ENCODE data around the gene PLEKHM3. TPM values are rescaled to one million over a fixed set of nuclear protein-coding genes. Genes with fewer than 3 reads are reported as not detected.

Gene PLEKHM3
- total RNA-seq, 3 donors from 2014 or later (not counting 1 experiment from before 2014, with no cell fraction given) = 21.7 to 27.7 (median 26.3) TPM

DNA sequence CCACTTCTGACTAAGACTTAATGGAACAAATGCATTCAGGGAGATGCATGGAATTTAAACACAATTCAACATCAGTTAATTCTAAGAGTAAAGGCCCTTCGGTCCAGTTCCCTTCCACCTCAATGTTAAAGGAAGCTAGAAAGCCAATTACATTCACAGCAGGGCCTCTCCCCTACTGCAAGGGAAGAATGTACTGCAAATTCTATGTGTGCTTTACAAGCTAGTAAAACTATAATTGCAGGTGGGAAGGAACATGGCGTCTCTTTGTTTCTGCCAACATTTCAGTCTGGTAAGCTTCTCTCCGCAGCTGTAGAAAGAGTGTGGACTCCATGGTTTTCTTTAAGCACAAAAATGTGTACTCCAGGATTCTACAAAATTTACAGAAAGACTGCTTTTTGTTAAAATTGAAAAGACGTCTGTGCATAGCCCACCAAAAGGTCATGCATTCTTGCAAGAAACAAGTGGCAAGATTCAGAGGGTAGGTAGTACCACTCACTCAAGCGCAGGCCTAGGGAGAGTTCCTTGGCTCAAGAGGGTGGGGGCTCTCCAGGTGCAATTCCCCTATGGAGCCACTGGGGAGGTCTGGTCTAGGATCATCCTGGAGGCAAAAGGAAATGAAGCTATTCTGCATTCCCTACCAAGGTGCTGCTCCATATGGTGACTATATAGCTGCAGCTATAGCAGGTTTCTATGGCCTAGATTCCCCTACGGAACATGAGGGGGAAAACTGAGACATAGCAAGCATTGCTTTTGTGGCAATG lies 128.6 kb downstream of the PLEKHM3 start:
- no peak for ATAC-seq
- Mint-ChIP-seq H3K4me3 (no peak overlapping the region), H3K9me3 (no peaks in the 10 kb centered on the region), H3K4me1 (peaks cover 0 to 8% of the 10 kb centered on the region in 2 donors), H3K27ac (no peak overlapping the region), H3K36me3 (no peaks in the 10 kb centered on the region), H3K27me3 (ENCODE audit: low read depth in 2 of 2) (no peaks in the 10 kb centered on the region)
- Histone ChIP-seq H3K4me3 (ENCODE audit: low read length) (no peak overlapping the region), H3K27me3 (ENCODE audit: control insufficient read depth, insufficient read depth, low read length) (no peaks in the 10 kb centered on the region), H3K27ac (ENCODE audit: low read length) (no peak overlapping the region), H3K4me1 (ENCODE audit: control insufficient read depth, insufficient read depth, low read length) (no peaks in the 10 kb centered on the region), H3K36me3 (ENCODE audit: control insufficient read depth, insufficient read depth, low read length) (no peaks in the 10 kb centered on the region), H3K9me3 (ENCODE audit: control insufficient read depth, insufficient read depth, low read length) (no peaks in the 10 kb centered on the region)
- intact Hi-C loops (cut with micrococcal nuclease) = no loop called here
- TF ChIP-seq, protein P1, sequence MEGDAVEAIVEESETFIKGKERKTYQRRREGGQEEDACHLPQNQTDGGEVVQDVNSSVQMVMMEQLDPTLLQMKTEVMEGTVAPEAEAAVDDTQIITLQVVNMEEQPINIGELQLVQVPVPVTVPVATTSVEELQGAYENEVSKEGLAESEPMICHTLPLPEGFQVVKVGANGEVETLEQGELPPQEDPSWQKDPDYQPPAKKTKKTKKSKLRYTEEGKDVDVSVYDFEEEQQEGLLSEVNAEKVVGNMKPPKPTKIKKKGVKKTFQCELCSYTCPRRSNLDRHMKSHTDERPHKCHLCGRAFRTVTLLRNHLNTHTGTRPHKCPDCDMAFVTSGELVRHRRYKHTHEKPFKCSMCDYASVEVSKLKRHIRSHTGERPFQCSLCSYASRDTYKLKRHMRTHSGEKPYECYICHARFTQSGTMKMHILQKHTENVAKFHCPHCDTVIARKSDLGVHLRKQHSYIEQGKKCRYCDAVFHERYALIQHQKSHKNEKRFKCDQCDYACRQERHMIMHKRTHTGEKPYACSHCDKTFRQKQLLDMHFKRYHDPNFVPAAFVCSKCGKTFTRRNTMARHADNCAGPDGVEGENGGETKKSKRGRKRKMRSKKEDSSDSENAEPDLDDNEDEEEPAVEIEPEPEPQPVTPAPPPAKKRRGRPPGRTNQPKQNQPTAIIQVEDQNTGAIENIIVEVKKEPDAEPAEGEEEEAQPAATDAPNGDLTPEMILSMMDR (IDR thresholded peaks at IDR 0.05) = no peak
- DNase-seq = no peak
- 94% methylated on average over 6 of the region's 6 CpGs for WGBS (ENCODE audit: insufficient coverage)

DNA sequence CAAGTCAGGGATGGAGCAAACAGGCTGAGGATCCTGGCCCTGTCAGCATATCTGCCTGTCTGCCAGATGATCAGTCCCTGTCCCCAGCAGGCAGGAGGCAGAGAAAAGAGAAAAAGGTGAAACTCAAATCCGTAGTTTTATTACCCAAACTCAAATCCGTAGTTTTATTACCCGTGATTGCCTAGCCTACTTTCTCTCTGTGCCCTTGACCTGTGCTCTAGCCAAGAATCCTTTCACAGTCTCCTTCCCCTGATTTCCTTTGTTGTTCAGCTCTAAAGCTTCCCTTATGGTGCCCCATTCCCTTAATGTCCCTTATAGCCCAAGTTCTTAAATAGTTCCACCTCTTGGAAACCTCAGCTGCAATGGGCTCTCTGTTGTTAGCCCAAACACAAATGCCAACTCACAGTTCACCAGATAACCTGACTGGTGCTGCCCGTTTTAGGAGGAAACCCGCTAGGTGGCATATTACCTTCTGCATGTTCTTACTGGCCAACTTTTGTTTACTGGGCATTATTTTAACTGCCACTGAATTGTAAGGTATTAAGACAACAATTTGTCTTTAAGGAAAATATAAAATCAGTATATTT lies 130.0 kb downstream of the PLEKHM3 start:
- no peaks in the 10 kb centered on the region for H3K36me3 Mint-ChIP-seq
- no peak for ATAC-seq
- WGBS (ENCODE audit: insufficient coverage) = 98% methylated on average over 5 of the region's 5 CpGs

DNA sequence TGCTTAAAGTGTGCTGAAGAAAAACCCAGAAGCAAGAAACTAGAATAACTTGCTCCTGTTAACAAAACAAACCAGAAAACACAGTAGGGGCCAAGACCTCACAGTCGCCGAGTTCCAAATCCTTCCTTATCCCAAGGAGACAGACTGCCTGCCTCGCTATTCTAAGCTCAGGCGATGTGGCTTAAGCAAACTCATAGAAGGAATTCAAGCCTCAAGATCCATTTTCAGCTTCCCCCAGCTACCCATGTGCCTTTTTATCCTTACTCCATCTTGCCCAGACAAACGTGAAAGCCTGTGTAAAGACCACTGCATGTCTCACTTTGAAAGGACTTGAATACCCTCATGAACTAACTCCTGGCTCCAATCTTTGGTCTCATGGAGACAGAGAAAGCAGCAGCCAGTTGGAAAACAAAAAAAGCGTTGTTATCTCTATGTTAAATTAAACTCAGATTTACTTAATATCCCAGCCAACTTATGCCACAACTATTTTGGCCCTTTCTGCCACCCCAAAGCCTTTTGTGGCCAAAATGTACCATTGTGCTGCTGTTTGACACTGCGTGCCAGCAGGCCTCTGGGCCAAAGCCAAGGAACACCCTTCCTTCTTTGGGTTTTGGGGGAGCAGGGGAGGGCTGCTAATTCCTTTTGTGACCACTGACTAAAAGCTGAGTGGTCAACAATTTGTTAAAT lies 132.5 kb downstream of the PLEKHM3 start:
- no peak for ATAC-seq
- DNase-seq = no peak
- no peaks in the 10 kb centered on the region for H3K27me3 ChIP-seq (ENCODE audit: control insufficient read depth, insufficient read depth, low read length)
- no peaks in the 10 kb centered on the region for H3K27me3 Mint-ChIP-seq (ENCODE audit: low read depth in 2 of 2)
- H3K4me3 ChIP-seq (ENCODE audit: low read length) = no peak overlapping the region
- H3K27ac ChIP-seq (ENCODE audit: low read length) = no peak overlapping the region
- no peak overlapping the region for H3K4me3 Mint-ChIP-seq
- no peaks in the 10 kb centered on the region for H3K36me3 ChIP-seq (ENCODE audit: control insufficient read depth, insufficient read depth, low read length)
- no peaks in the 10 kb centered on the region for H3K9me3 ChIP-seq (ENCODE audit: control insufficient read depth, insufficient read depth, low read length)
- no peak overlapping the region for H3K27ac Mint-ChIP-seq
- TF ChIP-seq, protein P1 (IDR thresholded peaks at IDR 0.05) = no peak
- no peaks in the 10 kb centered on the region for H3K9me3 Mint-ChIP-seq
- H3K36me3 Mint-ChIP-seq = no peaks in the 10 kb centered on the region
- H3K4me1 ChIP-seq (ENCODE audit: control insufficient read depth, insufficient read depth, low read length) = no peaks in the 10 kb centered on the region
- H3K4me1 Mint-ChIP-seq = peaks cover 0 to 8% of the 10 kb centered on the region in 2 donors
- 75% methylated on average over 7 of the region's 7 CpGs for WGBS (ENCODE audit: insufficient coverage)
- intact Hi-C loops (cut with micrococcal nuclease) = no loop called here

More for the DNA sequence above, 130.0 kb downstream of the PLEKHM3 start:
- H3K4me1 Mint-ChIP-seq = peaks cover 0 to 8% of the 10 kb centered on the region in 2 donors
- no peaks in the 10 kb centered on the region for H3K9me3 Mint-ChIP-seq
- no peak overlapping the region for H3K27ac Mint-ChIP-seq
- Histone ChIP-seq H3K4me1 (ENCODE audit: control insufficient read depth, insufficient read depth, low read length) (no peaks in the 10 kb centered on the region), H3K9me3 (ENCODE audit: control insufficient read depth, insufficient read depth, low read length) (no peaks in the 10 kb centered on the region), H3K36me3 (ENCODE audit: control insufficient read depth, insufficient read depth, low read length) (no peaks in the 10 kb centered on the region), H3K27me3 (ENCODE audit: control insufficient read depth, insufficient read depth, low read length) (no peaks in the 10 kb centered on the region), H3K4me3 (ENCODE audit: low read length) (no peak overlapping the region), H3K27ac (ENCODE audit: low read length) (no peak overlapping the region)
- TF ChIP-seq, protein P1 (IDR thresholded peaks at IDR 0.05) = no peak
- DNase-seq = no peak
- intact Hi-C loops (cut with micrococcal nuclease) = no loop called here
- no peaks in the 10 kb centered on the region for H3K27me3 Mint-ChIP-seq (ENCODE audit: low read depth in 2 of 2)
- H3K4me3 Mint-ChIP-seq = no peak overlapping the region

Data from natural killer cell (primary cell).